RWPE1 (cell line): ENCODE data around the gene FOXC2.

ENCODE experiments used
- CTCF ChIA-PET: fragments of 350-600 bp; sonication (Branson Sonifier 250); formaldehyde crosslinking; extraction: SDS; loops from one replicate; lab custom pipeline; 2021; lab: Yijun Ruan, JAX
- POLR2A ChIA-PET: fragments of 400-600 bp; formaldehyde crosslinking; extraction: SDS; loops from one replicate; lab custom pipeline; 2020; ENCODE audit warnings: antibody characterized with exemption; ENCODE audit not compliant: low non-redundant PET; lab: Yijun Ruan, JAX
- DNase-seq: peaks from one replicate; pipeline ENCODE4 v3.0.0; 2012; ENCODE audit warnings: low spot score
- H3K27ac ChIP-seq: fragments of 450-650 bp; 2 replicates; pipeline ENCODE4 v1.5.1; 2017
- TF ChIP-seq, protein P1 (sequence below): fragments of 450-650 bp; conservative IDR thresholded peaks from 2 replicates; pipeline ENCODE4 v1.5.1; 2017; ENCODE audit warnings: low read depth, mild to moderate bottlenecking

FOXC2 gene

DNA sequence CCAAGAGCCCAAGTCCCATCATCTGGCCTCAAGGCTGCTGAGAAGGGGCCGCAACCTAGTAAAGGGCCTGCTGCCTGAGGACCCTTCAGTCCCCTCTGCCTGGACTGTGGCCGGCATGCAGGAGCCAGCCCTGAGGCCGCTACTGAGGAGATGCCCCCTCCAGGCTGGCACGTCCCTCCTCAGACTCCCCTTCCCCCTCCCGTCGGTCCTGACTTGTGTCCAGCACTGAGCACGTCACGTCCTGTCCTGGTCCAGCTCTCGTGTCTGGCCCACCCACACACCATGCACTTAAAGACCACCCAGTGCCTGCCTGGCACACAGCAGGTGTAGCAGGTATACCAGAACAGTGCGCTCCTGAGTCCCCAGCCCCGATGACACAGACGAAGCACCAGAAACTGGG, 21.1 kb upstream of the FOXC2 start:
- no peak for DNase-seq
- no peak overlapping the region for H3K27ac ChIP-seq
- TF ChIP-seq, protein P1, sequence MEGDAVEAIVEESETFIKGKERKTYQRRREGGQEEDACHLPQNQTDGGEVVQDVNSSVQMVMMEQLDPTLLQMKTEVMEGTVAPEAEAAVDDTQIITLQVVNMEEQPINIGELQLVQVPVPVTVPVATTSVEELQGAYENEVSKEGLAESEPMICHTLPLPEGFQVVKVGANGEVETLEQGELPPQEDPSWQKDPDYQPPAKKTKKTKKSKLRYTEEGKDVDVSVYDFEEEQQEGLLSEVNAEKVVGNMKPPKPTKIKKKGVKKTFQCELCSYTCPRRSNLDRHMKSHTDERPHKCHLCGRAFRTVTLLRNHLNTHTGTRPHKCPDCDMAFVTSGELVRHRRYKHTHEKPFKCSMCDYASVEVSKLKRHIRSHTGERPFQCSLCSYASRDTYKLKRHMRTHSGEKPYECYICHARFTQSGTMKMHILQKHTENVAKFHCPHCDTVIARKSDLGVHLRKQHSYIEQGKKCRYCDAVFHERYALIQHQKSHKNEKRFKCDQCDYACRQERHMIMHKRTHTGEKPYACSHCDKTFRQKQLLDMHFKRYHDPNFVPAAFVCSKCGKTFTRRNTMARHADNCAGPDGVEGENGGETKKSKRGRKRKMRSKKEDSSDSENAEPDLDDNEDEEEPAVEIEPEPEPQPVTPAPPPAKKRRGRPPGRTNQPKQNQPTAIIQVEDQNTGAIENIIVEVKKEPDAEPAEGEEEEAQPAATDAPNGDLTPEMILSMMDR = no peak
- CTCF ChIA-PET = no interaction called here
- POLR2A ChIA-PET = no interaction called here

DNA sequence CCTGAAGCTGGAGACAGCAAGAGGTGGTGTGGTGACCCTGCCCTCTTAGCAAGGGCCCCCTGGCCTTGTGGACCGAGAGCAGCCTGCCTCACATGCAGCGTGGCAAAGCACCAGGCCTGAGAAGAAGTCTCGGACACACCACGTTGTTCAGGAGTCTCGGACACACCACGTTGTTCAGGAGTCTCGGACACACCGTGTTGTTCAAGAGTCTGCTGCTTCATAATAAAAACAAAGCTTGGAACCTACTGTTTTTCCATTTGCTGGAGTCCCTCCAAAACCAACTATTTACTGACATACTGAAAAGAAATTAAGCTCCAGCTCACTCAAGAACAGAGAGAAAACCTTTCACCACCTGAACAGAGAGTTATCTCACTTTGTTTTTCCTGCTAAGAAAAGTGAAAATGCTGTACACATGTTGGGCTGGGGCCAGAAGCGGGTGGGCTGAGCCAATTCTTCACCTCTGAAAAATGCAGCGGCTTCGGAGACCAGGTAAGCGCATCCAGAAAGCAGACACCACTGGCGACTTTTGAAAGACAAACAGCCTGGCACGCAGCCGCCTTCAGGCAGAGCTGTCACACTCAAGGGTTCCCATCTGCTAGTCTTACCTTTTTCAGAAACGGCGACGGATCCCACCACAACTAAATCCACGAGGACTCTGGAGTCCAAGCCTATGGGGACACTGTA, 20.5 kb upstream of the FOXC2 start:
- no peak for DNase-seq
- POLR2A ChIA-PET = no interaction called here
- CTCF ChIA-PET = no interaction called here
- no peak overlapping the region for H3K27ac ChIP-seq
- TF ChIP-seq, protein P1 = no peak

DNA sequence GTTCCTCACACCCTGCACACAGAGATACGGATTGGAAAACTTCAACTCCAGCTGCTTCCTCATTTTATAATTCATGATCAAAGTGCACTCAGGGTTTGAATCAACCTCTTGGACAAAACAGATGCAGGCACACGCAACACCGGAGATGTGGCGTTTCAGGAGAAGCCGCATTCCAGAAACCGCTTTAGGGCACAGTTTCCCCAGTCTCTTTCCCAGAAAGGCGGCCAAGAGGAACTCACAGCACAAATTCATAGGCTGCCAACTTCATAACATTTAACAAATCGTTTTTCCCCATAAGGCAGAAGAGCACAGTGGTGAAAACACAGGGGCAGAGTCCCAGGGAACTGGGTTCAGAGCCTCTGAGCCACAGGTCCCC, 20.0 kb upstream of the FOXC2 start:
- no peak for DNase-seq
- H3K27ac ChIP-seq = no peak overlapping the region
- ChIA-PET CTCF (no interaction called here), POLR2A (no interaction called here)
- TF ChIP-seq, protein P1 = no peak

DNA sequence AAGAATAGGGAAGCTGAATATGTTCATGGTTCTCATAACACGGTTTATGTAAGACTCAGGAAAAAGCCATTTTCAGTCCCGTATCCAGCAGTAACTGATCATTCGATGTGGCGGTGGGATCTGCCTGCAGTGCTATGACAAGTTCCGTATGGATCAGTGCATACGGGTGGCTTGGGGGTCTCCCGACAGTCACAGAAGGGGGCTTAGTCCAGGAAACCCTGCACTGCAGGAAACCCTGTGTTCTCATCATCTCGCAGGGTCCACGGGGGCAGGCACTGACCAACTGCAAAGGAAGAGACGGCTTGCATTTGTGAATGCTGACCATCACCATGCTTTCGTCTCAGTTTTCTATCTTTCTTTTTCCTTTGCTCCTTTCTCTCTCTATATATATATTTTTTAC, 19.3 kb upstream of the FOXC2 start:
- TF ChIP-seq, protein P1 = no peak
- no peak overlapping the region for H3K27ac ChIP-seq
- POLR2A ChIA-PET = no interaction called here
- CTCF ChIA-PET = no interaction called here
- DNase-seq = no peak

DNA sequence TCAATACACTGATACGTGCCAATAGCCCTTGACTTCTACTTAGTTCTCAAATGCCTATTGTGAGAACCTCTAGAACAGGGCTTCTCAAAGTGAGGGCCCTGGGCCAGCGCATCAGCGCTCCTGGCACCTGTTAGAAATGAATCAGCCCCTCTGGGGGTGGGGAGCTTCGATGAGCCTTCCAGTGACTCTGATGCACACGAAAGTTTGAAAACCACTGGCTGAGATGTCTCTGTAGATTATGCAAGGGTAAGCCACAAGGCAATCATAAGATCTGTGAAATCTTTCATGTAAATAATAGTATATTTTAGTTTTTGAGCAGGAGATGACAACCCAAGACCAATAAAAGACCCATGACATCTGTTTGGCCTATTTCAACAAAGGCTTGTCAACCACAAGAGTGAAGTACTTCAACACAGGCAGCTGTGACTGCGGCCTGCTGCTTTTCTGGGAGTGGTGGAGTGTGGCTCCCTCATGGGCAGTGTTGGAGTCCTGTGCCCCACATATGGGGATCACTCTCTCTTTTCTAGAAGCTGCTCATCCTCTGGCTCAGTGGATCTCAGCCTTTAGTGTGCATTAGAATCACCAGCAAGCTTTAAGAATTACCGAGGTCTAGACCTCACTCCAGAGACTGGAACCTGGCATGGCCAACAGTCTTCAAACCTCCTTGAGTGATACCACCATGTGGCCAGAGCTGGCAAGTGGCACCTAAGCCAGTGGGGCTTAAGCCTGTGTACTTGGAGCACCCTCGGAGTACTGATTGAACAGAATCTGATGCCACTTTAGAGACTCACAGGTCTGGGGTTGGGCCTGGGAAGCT, 17.3 kb upstream of the FOXC2 start:
- DNase-seq = no peak
- POLR2A ChIA-PET = no interaction called here
- H3K27ac ChIP-seq = no peak overlapping the region

DNA sequence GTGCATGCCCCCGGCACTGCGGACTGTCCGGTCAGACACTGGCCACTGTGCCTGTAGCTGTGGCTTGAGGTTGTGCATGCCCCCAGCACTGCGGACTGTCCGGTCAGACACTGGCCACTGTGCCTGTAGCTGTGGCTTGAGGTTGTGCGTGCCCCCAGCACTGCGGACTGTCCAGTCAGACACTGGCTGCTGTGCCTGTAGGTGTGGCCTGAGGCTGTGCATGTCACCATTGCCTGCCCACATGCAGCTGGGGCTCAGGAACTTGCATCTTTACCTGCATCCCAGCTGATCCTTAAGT, 16.8 kb upstream of the FOXC2 start:
- DNase-seq = no peak
- ChIA-PET POLR2A (no interaction called here), CTCF (interaction anchor here (0.8 kb wide), 1 partner anchor 513 kb away, joined by 4 read pairs; no protein-coding TSS in a partner anchor)
- TF ChIP-seq, protein P1 = no peak
- no peak overlapping the region for H3K27ac ChIP-seq

More for the DNA sequence above, 17.3 kb upstream of the FOXC2 start:
- CTCF ChIA-PET = interaction anchor here (0.8 kb wide), 1 partner anchor 514 kb away, joined by 4 read pairs; no protein-coding TSS in a partner anchor
- TF ChIP-seq, protein P1 = no peak
